Hepatocyte (in vitro differentiated cells): ENCODE data around the gene PAK1. TPM values are rescaled to one million over a fixed set of nuclear protein-coding genes. Genes with fewer than 3 reads are reported as not detected.

ENCODE experiments used
- DNase-seq: peaks from one replicate; pipeline ENCODE4 v3.0.0-alpha.2; 2016; ENCODE audit warnings: low spot score
- H2AFZ ChIP-seq: fragments of 200-600 bp; sonication (generic); 2 replicates; pipeline ENCODE4 v1.6.0; 2016; ENCODE audit warnings: antibody characterized with exemption, mild to moderate bottlenecking
- H3K27ac ChIP-seq: fragments of 200-600 bp; sonication (generic); 2 replicates; pipeline ENCODE4 v1.5.1; 2016; ENCODE audit warnings: mild to moderate bottlenecking
- H3K27me3 ChIP-seq: fragments of 200-600 bp; sonication (generic); 2 replicates; pipeline ENCODE4 v1.6.1; 2016
- H3K36me3 ChIP-seq: fragments of 200-600 bp; sonication (generic); replicated peaks from 2 replicates; pipeline ENCODE4 v1.5.1; 2016; ENCODE audit warnings: low read depth; ENCODE audit not compliant: insufficient read depth
- H3K4me1 ChIP-seq: fragments of 200-600 bp; sonication (generic); 2 replicates; pipeline ENCODE4 v1.5.1; 2016; ENCODE audit warnings: mild to moderate bottlenecking, moderate library complexity; ENCODE audit not compliant: insufficient read depth
- H3K4me2 ChIP-seq: fragments of 200-600 bp; sonication (generic); 2 replicates; pipeline ENCODE4 v1.6.0; 2016
- H3K4me3 ChIP-seq: fragments of 200-600 bp; sonication (generic); 2 replicates; pipeline ENCODE4 v1.5.1; 2016; ENCODE audit warnings: mild to moderate bottlenecking
- H3K79me2 ChIP-seq: fragments of 200-600 bp; sonication (generic); 2 replicates; pipeline ENCODE4 v1.6.0; 2017; ENCODE audit warnings: mild to moderate bottlenecking
- H3K9me2 ChIP-seq: fragments of 200-600 bp; sonication (generic); replicated peaks from 2 replicates; pipeline ENCODE4 v1.6.0; 2017; ENCODE audit warnings: mild to moderate bottlenecking; ENCODE audit not compliant: insufficient read depth
- H3K9me3 ChIP-seq: fragments of 200-600 bp; sonication (generic); 2 replicates; pipeline ENCODE4 v1.5.1; 2016; ENCODE audit warnings: low read depth, mild to moderate bottlenecking
- H4K20me1 ChIP-seq: fragments of 200-600 bp; sonication (generic); 2 replicates; pipeline ENCODE4 v1.6.0; 2016; ENCODE audit warnings: mild to moderate bottlenecking; ENCODE audit not compliant: insufficient read depth, poor library complexity, severe bottlenecking
- EZH2 ChIP-seq: fragments of 200-600 bp; sonication (generic); IDR thresholded peaks from 2 replicates; pipeline ENCODE4 v1.6.1; 2016; ENCODE audit warnings: antibody characterized with exemption, mild to moderate bottlenecking, borderline replicate concordance
- EZH2phosphoT487 ChIP-seq: fragments of 200-600 bp; sonication (generic); IDR thresholded peaks from one replicate; pipeline ENCODE4 v1.6.1; 2018; ENCODE audit warnings: antibody characterized with exemption, mild to moderate bottlenecking, low read depth, moderate library complexity; ENCODE audit not compliant: unreplicated experiment, severe bottlenecking
- WGBS: methylation state at CpG from one replicate; pipeline ENCODE4 v1.1.6; 2016; ENCODE audit warnings: low lambda C conversion rate; ENCODE audit errors: missing lambda C conversion rate; 5-methylcytosine and 5-hydroxymethylcytosine counted together
- polyA plus RNA-seq: library from polyadenylated mRNA; unstranded; fragments of >200 nt; fragmentation: Nextera tagmentation; extraction: Ambion mirVana; gene quantifications from 2 replicates; pipeline ENCODE4 v1.2.1, GENCODE V29; 2016
- total RNA-seq: library from RNA; depleted of rRNA; stranded (reverse); fragments of >200 nt; gene quantifications from 2 replicates; pipeline ENCODE4 v1.2.3, GENCODE V29; 2014
- TF ChIP-seq, protein P1 (sequence below): fragments of 200-600 bp; sonication (generic); IDR thresholded peaks from 2 replicates; pipeline ENCODE4 v1.5.1; 2016; ENCODE audit warnings: antibody characterized with exemption, mild to moderate bottlenecking; ENCODE audit not compliant: poor library complexity

The PAK1 gene
- total and polyA plus RNA-seq, 2 experiments from 2014 or later, result 30.3 to 62.0 TPM

DNA sequence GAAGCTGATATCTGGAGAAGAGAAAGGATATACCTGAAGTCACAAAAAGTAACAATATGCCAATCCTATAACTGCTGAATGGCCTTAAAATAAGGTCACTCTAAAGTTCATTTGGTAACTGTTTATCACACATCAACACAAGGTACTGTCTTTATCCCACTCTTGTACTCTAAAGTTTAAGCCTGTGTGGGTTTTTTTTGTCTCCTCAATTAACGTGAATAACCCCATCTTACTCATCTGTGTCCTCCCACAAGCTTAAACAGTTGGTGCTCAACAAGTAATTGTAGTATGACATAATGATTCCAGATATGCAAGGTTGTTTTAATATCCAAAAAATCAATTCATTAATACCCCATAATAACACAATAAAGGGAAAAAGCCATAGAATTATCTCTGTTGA, 42.1 kb downstream of the PAK1 start:
- H3K36me3 ChIP-seq, result no peaks in the 10 kb centered on the region
- H3K9me2 ChIP-seq, result no peaks in the 10 kb centered on the region
- H3K79me2 ChIP-seq, result peaks cover 83% of the 10 kb centered on the region
- no peak for DNase-seq
- no peak overlapping the region for H3K27ac ChIP-seq
- H3K27me3 ChIP-seq, result no peaks in the 10 kb centered on the region
- H2AFZ ChIP-seq, result no peak overlapping the region
- TF ChIP-seq EZH2, result no peak
- no peak for TF ChIP-seq EZH2phosphoT487
- TF ChIP-seq, protein P1, sequence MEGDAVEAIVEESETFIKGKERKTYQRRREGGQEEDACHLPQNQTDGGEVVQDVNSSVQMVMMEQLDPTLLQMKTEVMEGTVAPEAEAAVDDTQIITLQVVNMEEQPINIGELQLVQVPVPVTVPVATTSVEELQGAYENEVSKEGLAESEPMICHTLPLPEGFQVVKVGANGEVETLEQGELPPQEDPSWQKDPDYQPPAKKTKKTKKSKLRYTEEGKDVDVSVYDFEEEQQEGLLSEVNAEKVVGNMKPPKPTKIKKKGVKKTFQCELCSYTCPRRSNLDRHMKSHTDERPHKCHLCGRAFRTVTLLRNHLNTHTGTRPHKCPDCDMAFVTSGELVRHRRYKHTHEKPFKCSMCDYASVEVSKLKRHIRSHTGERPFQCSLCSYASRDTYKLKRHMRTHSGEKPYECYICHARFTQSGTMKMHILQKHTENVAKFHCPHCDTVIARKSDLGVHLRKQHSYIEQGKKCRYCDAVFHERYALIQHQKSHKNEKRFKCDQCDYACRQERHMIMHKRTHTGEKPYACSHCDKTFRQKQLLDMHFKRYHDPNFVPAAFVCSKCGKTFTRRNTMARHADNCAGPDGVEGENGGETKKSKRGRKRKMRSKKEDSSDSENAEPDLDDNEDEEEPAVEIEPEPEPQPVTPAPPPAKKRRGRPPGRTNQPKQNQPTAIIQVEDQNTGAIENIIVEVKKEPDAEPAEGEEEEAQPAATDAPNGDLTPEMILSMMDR, result no peak
- no peaks in the 10 kb centered on the region for H3K9me3 ChIP-seq
- H3K4me2 ChIP-seq, result no peak overlapping the region
- peaks cover 9% of the 10 kb centered on the region for H4K20me1 ChIP-seq
- no peaks in the 10 kb centered on the region for H3K4me1 ChIP-seq
- 84% methylated on average over 1 of the region's 1 CpG for WGBS
- no peak overlapping the region for H3K4me3 ChIP-seq

DNA sequence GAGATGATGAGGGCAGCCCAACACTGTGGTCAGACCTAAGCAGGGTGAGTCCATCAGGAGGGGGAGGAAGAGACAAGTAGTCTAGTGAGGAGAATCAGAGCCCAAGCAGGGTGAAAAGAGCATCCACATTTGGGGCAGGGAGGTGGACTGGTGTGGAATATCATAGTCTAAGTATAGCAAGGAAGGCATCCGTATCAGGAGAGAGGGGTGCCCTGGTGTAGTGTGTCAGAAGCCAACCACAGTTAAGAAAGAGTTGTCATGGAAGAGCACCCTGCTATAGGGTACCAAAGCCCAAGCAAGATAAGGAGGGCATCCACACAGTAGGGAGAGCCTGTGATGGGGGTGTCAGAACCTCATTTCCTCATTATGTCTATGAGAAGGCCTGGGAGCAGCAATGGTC, 45.3 kb downstream of the PAK1 start:
- TF ChIP-seq EZH2phosphoT487, result no peak
- TF ChIP-seq, protein P1, result no peak
- no peak for TF ChIP-seq EZH2
- DNase-seq, result no peak
- H3K27me3 ChIP-seq, result no peaks in the 10 kb centered on the region
- no peaks in the 10 kb centered on the region for H3K9me3 ChIP-seq
- H3K36me3 ChIP-seq, result no peaks in the 10 kb centered on the region
- H3K9me2 ChIP-seq, result no peaks in the 10 kb centered on the region
- H3K27ac ChIP-seq, result no peak overlapping the region
- H3K79me2 ChIP-seq, result peaks cover 92% of the 10 kb centered on the region
- no peaks in the 10 kb centered on the region for H3K4me1 ChIP-seq
- peaks cover 9% of the 10 kb centered on the region for H4K20me1 ChIP-seq
- H3K4me2 ChIP-seq, result no peak overlapping the region
- H3K4me3 ChIP-seq, result no peak overlapping the region
- H2AFZ ChIP-seq, result no peak overlapping the region
- WGBS, result 100% methylated on average over 1 of the region's 1 CpG

DNA sequence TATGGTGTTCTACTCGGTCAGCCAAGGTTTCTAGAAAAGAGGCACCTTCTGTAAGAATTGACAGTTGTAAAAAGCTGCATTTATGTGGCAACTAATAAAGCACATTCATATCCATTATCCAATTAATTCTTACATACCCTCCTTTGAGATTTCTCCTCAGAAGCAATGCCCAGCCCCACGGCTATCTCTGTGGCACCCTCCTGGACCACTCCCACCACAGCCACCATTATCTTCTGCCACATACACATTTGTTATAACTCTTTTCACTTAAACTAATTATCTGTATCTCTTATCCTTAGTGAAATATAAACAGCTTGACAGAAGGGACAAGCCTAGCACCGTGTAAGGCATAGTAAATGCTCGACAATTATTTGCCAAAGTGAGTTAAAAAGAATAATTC, 48.5 kb downstream of the PAK1 start:
- DNase-seq, result no peak
- no peaks in the 10 kb centered on the region for H4K20me1 ChIP-seq
- no peak overlapping the region for H3K4me2 ChIP-seq
- no peaks in the 10 kb centered on the region for H3K4me1 ChIP-seq
- H3K4me3 ChIP-seq, result no peak overlapping the region
- no peaks in the 10 kb centered on the region for H3K36me3 ChIP-seq
- no peak overlapping the region for H2AFZ ChIP-seq
- no peak overlapping the region for H3K27ac ChIP-seq
- WGBS, result 78% methylated on average over 4 of the region's 4 CpGs
- no peaks in the 10 kb centered on the region for H3K9me3 ChIP-seq
- peaks cover 89% of the 10 kb centered on the region for H3K79me2 ChIP-seq
- H3K27me3 ChIP-seq, result no peaks in the 10 kb centered on the region
- TF ChIP-seq, protein P1, result no peak
- TF ChIP-seq EZH2phosphoT487 (no peak), EZH2 (no peak)
- H3K9me2 ChIP-seq, result no peaks in the 10 kb centered on the region

- Histone ChIP-seq H3K9me2 (no peaks in the 10 kb centered on the region), H3K4me1 (peaks cover 3% of the 10 kb centered on the region), H3K4me3 (no peak overlapping the region), H3K27me3 (no peaks in the 10 kb centered on the region), H3K27ac (no peak overlapping the region), H3K36me3 (no peaks in the 10 kb centered on the region), H4K20me1 (no peaks in the 10 kb centered on the region), H3K9me3 (no peaks in the 10 kb centered on the region), H3K79me2 (peaks cover 88% of the 10 kb centered on the region), H2AFZ (no peak overlapping the region), H3K4me2 (no peak overlapping the region)
- TF ChIP-seq, protein P1, result no peak
- TF ChIP-seq EZH2phosphoT487, result no peak
- no peak for TF ChIP-seq EZH2
- no peak for DNase-seq
- 65% methylated on average over 3 of the region's 3 CpGs for WGBS
These were observed 49.2 kb downstream of the PAK1 start for GRCh38 chr11:77424644-77425043.
